Panc1 (cell line): ENCODE data around the gene TRIM66.

Experiments
- POLR2AphosphoS5 ChIP-seq: IDR thresholded peaks from 2 replicates; pipeline ENCODE4 v1.6.1; 2012; ENCODE audit warnings: mild to moderate bottlenecking, low read depth, low read length, moderate library complexity
- SIN3A ChIP-seq: IDR thresholded peaks from 2 replicates; pipeline ENCODE4 v1.6.1; 2012; ENCODE audit warnings: low read depth, mild to moderate bottlenecking, low read length, moderate library complexity, borderline replicate concordance; ENCODE audit not compliant: insufficient read depth
- TCF7L2 ChIP-seq: IDR thresholded peaks from 2 replicates; pipeline ENCODE4 v1.6.1; 2011; ENCODE audit warnings: mild to moderate bottlenecking, low read depth, low read length, inconsistent platforms
- TF ChIP-seq, protein P1 (sequence below): fragments of 450-650 bp; IDR thresholded peaks from 2 replicates; pipeline ENCODE4 v1.5.1; 2017; ENCODE audit warnings: mild to moderate bottlenecking
- TF ChIP-seq, protein P2 (sequence below), 2 experiments: IDR thresholded peaks; 2 replicates each; pipeline ENCODE4 v1.6.1; 2011 to 2012; ENCODE audit warnings: low read depth in 2 of 2, control low read depth in 1 of 2, low read length in 1 of 2, mild to moderate bottlenecking in 1 of 2, moderate library complexity in 1 of 2; ENCODE audit not compliant: insufficient read depth in 1 of 2

DNA sequence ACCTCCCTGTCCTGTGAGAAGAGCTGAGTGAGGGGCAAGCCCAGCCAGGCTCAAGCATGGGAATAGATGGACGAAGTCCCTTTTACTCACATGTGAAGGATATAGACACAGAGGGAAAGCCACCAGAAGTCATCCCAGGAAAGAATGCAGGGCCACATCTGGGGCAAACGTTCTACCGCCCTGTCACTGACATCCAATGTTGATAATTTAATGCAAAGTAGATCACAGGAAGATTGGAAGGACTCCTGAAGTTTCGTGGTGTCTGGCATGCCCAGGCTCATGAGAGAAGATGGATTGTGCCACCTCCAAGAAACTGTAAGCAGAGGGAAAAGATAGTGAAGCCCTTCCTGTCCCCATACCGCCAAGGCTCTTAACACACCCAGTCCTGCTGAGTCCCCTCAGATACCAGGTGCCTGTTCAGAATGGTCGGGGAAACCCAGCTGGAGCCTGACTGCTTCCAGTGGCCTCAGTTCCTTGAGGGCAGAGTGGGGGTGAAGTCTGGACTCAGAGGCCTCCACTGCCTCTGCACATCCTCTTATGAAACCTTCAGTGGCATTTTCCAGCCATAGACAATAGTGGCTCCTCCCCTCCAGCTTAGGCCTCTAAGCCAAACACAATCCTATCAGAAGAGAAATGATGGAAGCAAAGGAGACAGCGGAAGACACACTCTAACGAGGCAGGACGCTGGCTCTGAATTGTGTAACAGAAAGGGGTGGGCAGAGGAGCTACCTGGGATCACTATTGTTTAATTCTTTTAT, 80.9 kb downstream of the TRIM66 start:
- TF ChIP-seq, protein P1, sequence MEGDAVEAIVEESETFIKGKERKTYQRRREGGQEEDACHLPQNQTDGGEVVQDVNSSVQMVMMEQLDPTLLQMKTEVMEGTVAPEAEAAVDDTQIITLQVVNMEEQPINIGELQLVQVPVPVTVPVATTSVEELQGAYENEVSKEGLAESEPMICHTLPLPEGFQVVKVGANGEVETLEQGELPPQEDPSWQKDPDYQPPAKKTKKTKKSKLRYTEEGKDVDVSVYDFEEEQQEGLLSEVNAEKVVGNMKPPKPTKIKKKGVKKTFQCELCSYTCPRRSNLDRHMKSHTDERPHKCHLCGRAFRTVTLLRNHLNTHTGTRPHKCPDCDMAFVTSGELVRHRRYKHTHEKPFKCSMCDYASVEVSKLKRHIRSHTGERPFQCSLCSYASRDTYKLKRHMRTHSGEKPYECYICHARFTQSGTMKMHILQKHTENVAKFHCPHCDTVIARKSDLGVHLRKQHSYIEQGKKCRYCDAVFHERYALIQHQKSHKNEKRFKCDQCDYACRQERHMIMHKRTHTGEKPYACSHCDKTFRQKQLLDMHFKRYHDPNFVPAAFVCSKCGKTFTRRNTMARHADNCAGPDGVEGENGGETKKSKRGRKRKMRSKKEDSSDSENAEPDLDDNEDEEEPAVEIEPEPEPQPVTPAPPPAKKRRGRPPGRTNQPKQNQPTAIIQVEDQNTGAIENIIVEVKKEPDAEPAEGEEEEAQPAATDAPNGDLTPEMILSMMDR, result no peak
- TF ChIP-seq TCF7L2 (no peak), SIN3A (no peak), POLR2AphosphoS5 (no peak)
- TF ChIP-seq, protein P2, sequence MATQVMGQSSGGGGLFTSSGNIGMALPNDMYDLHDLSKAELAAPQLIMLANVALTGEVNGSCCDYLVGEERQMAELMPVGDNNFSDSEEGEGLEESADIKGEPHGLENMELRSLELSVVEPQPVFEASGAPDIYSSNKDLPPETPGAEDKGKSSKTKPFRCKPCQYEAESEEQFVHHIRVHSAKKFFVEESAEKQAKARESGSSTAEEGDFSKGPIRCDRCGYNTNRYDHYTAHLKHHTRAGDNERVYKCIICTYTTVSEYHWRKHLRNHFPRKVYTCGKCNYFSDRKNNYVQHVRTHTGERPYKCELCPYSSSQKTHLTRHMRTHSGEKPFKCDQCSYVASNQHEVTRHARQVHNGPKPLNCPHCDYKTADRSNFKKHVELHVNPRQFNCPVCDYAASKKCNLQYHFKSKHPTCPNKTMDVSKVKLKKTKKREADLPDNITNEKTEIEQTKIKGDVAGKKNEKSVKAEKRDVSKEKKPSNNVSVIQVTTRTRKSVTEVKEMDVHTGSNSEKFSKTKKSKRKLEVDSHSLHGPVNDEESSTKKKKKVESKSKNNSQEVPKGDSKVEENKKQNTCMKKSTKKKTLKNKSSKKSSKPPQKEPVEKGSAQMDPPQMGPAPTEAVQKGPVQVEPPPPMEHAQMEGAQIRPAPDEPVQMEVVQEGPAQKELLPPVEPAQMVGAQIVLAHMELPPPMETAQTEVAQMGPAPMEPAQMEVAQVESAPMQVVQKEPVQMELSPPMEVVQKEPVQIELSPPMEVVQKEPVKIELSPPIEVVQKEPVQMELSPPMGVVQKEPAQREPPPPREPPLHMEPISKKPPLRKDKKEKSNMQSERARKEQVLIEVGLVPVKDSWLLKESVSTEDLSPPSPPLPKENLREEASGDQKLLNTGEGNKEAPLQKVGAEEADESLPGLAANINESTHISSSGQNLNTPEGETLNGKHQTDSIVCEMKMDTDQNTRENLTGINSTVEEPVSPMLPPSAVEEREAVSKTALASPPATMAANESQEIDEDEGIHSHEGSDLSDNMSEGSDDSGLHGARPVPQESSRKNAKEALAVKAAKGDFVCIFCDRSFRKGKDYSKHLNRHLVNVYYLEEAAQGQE (IDR thresholded peaks at IDR 0.05; ENCODE audit: insufficient read depth in 1 of 2, low read depth in 2 of 2, low read length in 1 of 2), result no peak
